ENCODE measurements around the gene NHEJ1. TPM values are rescaled to one million over a fixed set of nuclear protein-coding genes. Genes with fewer than 3 reads are reported as not detected.

Gene NHEJ1
- total and polyA plus RNA-seq, 2 of the 13 experiments (the other 11 are each of a cell fraction or from before 2014, with no cell fraction given): 30.0 to 30.7 TPM

DNA sequence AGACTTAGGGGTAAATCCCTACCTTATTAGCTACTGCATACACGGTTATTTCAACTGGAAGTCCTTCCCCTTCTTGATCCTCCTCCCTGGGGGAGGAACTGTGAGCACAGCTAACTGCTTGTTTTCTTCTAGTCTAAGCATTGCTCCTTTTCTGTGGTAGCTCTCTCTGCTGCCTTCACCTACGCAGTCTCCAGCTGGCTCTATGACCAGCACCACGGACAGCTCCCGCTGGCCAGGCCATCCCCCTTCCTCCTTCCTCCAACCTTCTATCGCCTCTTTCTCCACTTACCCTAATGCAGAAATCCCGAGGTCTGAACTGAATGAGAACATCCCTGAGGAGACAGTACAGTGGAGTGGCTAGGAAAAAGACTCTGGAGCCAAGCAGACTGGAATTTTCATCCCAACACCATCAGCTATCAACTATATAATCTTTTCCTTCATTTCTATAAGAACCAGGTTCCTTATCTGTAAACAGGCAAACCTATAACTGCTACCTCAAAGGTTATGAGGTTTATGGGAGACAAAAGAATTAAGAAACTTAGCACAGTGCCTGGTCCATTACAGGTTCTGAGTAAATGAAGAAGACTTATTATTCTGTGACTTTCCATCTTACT lies 114.6 kb downstream of the NHEJ1 start (continued):
- TF ChIP-seq, protein P1, sequence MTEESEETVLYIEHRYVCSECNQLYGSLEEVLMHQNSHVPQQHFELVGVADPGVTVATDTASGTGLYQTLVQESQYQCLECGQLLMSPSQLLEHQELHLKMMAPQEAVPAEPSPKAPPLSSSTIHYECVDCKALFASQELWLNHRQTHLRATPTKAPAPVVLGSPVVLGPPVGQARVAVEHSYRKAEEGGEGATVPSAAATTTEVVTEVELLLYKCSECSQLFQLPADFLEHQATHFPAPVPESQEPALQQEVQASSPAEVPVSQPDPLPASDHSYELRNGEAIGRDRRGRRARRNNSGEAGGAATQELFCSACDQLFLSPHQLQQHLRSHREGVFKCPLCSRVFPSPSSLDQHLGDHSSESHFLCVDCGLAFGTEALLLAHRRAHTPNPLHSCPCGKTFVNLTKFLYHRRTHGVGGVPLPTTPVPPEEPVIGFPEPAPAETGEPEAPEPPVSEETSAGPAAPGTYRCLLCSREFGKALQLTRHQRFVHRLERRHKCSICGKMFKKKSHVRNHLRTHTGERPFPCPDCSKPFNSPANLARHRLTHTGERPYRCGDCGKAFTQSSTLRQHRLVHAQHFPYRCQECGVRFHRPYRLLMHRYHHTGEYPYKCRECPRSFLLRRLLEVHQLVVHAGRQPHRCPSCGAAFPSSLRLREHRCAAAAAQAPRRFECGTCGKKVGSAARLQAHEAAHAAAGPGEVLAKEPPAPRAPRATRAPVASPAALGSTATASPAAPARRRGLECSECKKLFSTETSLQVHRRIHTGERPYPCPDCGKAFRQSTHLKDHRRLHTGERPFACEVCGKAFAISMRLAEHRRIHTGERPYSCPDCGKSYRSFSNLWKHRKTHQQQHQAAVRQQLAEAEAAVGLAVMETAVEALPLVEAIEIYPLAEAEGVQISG (CRISPR knock-in tag; IDR thresholded peaks at IDR 0.05): peak; percentile 61
- TF ChIP-seq, protein P2, sequence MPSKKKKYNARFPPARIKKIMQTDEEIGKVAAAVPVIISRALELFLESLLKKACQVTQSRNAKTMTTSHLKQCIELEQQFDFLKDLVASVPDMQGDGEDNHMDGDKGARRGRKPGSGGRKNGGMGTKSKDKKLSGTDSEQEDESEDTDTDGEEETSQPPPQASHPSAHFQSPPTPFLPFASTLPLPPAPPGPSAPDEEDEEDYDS (CRISPR knock-in tag; IDR thresholded peaks at IDR 0.05): peak; percentile 34; the same call in 1 of the 2 replicates
- TF ChIP-seq, protein P3, sequence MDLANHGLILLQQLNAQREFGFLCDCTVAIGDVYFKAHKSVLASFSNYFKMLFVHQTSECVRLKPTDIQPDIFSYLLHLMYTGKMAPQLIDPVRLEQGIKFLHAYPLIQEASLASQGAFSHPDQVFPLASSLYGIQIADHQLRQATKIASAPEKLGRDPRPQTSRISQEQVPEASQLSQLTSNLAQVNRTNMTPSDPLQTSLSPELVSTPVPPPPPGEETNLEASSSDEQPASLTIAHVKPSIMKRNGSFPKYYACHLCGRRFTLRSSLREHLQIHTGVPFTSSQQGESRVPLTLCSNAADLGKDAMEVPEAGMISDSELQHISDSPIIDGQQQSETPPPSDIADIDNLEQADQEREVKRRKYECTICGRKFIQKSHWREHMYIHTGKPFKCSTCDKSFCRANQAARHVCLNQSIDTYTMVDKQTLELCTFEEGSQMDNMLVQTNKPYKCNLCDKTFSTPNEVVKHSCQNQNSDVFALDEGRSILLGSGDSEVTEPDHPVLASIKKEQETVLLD (CRISPR knock-in tag; IDR thresholded peaks at IDR 0.05; ENCODE audit: low read depth): 0 out of 2 replicates have a peak, but pooled peaks have one; percentile 26
- TF ChIP-seq, protein P4, sequence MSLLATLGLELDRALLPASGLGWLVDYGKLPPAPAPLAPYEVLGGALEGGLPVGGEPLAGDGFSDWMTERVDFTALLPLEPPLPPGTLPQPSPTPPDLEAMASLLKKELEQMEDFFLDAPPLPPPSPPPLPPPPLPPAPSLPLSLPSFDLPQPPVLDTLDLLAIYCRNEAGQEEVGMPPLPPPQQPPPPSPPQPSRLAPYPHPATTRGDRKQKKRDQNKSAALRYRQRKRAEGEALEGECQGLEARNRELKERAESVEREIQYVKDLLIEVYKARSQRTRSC (CRISPR knock-in tag; IDR thresholded peaks at IDR 0.05; ENCODE audit: low read depth): 0 out of 2 replicates have a peak, but pooled peaks have one; percentile 64
- TF ChIP-seq ZNF777 (CRISPR knock-in tag; IDR thresholded peaks at IDR 0.05) (peak; percentile 60), ZNF230 (CRISPR knock-in tag; IDR thresholded peaks at IDR 0.05) (peak; percentile 61; the same call in 1 of the 2 replicates), REXO4 (CRISPR knock-in tag; IDR thresholded peaks at IDR 0.05; ENCODE audit: borderline replicate concordance) (0 out of 2 replicates have a peak, but pooled peaks have one; percentile 37), NCOA2 (CRISPR knock-in tag; IDR thresholded peaks at IDR 0.05) (peak; percentile 65; the same call in 1 of the 2 replicates), ZC3H13 (CRISPR knock-in tag; IDR thresholded peaks at IDR 0.05) (0 out of 2 replicates have a peak, but pooled peaks have one; percentile 48), CC2D1A (CRISPR knock-in tag; IDR thresholded peaks at IDR 0.05) (no peak), ZNF616 (CRISPR knock-in tag; IDR thresholded peaks at IDR 0.05; ENCODE audit: low read depth) (no peak), ATAD3A (CRISPR knock-in tag; IDR thresholded peaks at IDR 0.05) (peak; percentile 60; the same call in 1 of the 2 replicates), HOXA9 (CRISPR knock-in tag; IDR thresholded peaks at IDR 0.05; ENCODE audit: borderline replicate concordance) (0 out of 2 replicates have a peak, but pooled peaks have one; percentile 46)
- TF ChIP-seq, protein P5, sequence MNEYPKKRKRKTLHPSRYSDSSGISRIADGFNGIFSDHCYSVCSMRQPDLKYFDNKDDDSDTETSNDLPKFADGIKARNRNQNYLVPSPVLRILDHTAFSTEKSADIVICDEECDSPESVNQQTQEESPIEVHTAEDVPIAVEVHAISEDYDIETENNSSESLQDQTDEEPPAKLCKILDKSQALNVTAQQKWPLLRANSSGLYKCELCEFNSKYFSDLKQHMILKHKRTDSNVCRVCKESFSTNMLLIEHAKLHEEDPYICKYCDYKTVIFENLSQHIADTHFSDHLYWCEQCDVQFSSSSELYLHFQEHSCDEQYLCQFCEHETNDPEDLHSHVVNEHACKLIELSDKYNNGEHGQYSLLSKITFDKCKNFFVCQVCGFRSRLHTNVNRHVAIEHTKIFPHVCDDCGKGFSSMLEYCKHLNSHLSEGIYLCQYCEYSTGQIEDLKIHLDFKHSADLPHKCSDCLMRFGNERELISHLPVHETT (CRISPR knock-in tag; conservative IDR thresholded peaks at IDR 0.05): no peak
- TF ChIP-seq, protein P6, sequence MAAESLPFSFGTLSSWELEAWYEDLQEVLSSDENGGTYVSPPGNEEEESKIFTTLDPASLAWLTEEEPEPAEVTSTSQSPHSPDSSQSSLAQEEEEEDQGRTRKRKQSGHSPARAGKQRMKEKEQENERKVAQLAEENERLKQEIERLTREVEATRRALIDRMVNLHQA (CRISPR knock-in tag; IDR thresholded peaks at IDR 0.05): no peak
- TF ChIP-seq, protein P7, sequence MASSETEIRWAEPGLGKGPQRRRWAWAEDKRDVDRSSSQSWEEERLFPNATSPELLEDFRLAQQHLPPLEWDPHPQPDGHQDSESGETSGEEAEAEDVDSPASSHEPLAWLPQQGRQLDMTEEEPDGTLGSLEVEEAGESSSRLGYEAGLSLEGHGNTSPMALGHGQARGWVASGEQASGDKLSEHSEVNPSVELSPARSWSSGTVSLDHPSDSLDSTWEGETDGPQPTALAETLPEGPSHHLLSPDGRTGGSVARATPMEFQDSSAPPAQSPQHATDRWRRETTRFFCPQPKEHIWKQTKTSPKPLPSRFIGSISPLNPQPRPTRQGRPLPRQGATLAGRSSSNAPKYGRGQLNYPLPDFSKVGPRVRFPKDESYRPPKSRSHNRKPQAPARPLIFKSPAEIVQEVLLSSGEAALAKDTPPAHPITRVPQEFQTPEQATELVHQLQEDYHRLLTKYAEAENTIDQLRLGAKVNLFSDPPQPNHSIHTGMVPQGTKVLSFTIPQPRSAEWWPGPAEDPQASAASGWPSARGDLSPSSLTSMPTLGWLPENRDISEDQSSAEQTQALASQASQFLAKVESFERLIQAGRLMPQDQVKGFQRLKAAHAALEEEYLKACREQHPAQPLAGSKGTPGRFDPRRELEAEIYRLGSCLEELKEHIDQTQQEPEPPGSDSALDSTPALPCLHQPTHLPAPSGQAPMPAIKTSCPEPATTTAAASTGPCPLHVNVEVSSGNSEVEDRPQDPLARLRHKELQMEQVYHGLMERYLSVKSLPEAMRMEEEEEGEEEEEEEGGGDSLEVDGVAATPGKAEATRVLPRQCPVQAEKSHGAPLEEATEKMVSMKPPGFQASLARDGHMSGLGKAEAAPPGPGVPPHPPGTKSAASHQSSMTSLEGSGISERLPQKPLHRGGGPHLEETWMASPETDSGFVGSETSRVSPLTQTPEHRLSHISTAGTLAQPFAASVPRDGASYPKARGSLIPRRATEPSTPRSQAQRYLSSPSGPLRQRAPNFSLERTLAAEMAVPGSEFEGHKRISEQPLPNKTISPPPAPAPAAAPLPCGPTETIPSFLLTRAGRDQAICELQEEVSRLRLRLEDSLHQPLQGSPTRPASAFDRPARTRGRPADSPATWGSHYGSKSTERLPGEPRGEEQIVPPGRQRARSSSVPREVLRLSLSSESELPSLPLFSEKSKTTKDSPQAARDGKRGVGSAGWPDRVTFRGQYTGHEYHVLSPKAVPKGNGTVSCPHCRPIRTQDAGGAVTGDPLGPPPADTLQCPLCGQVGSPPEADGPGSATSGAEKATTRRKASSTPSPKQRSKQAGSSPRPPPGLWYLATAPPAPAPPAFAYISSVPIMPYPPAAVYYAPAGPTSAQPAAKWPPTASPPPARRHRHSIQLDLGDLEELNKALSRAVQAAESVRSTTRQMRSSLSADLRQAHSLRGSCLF (CRISPR knock-in tag; IDR thresholded peaks at IDR 0.05; ENCODE audit: borderline replicate concordance): no peak

Measured in HepG2 (cell line).